BLaER1 treated with 17β-estradiol and CSF1 and Interleukin-3, amounts not matched to agents 10 nM and 100 nM (cell line): ENCODE measurements around the gene CD52.

ENCODE experiments used
- H3K27ac ChIP-seq, 11 experiments: shearing (Covaris generic); formaldehyde crosslinking; 2 replicates each; pipeline ENCODE4 v1.8.1; 2022
- H3K27me3 ChIP-seq, 11 experiments: shearing (Covaris generic); formaldehyde crosslinking; 2 replicates each; pipeline ENCODE4 v1.8.1; 2022
- H3K36me3 ChIP-seq, 11 experiments: shearing (Covaris generic); formaldehyde crosslinking; 2 replicates each; pipeline ENCODE4 v1.8.1; 2022
- H3K4me1 ChIP-seq, 10 experiments: shearing (Covaris generic); formaldehyde crosslinking; 2 replicates each; pipeline ENCODE4 v1.8.1; 2022
- H3K4me2 ChIP-seq, 11 experiments: shearing (Covaris generic); formaldehyde crosslinking; 2 replicates each; pipeline ENCODE4 v1.8.1; 2022
- H3K4me3 ChIP-seq, 10 experiments: shearing (Covaris generic); formaldehyde crosslinking; 2 replicates each; pipeline ENCODE4 v1.8.1; 2022
- H3K9ac ChIP-seq, 11 experiments: shearing (Covaris generic); formaldehyde crosslinking; 2 replicates each; pipeline ENCODE4 v1.8.1; 2022
- H3K9me3 ChIP-seq, 11 experiments: shearing (Covaris generic); formaldehyde crosslinking; replicated peaks in 1 of 11; 2 replicates each; pipeline ENCODE4 v1.8.1; 2022
- H4K20me1 ChIP-seq, 11 experiments: shearing (Covaris generic); formaldehyde crosslinking; 2 replicates each; pipeline ENCODE4 v1.8.1; 2022
- Cebpa-rat ChIP-seq, 11 experiments: shearing (Covaris generic); IDR thresholded peaks; 2 replicates each; pipeline ENCODE4 v1.8.1; 2022

The CD52 gene

GRCh38 chr1:26293911-26294463 is 23.8 kb upstream of the CD52 start:
- Histone ChIP-seq H3K36me3 (peaks cover 0 to 44% (median 23%) of the 10 kb centered on the region in 11 experiments; a peak in 13 of 22 replicates), H3K9ac (no peak overlapping the region), H3K9me3 (no peaks in the 10 kb centered on the region), H3K4me3 (no peak overlapping the region), H3K27ac (peak overlapping the region in 5 of 11 experiments; percentile 8 to 59 (median 33); a peak in 6 of 22 replicates), H3K4me1 (peaks cover 54 to 76% (median 64%) of the 10 kb centered on the region in 10 experiments), H3K27me3 (no peaks in the 10 kb centered on the region), H4K20me1 (no peaks in the 10 kb centered on the region), H3K4me2 (no peak overlapping the region)
- no peak for TF ChIP-seq Cebpa-rat (IDR thresholded peaks at IDR 0.05)

GRCh38 chr1:26295194-26296138 is 22.3 kb upstream of the CD52 start:
- H3K27ac ChIP-seq, result peak overlapping the region in 6 of 11 experiments; percentile 3 to 59 (median 36); a peak in 7 of 22 replicates
- no peaks in the 10 kb centered on the region for H3K27me3 ChIP-seq
- H3K9me3 ChIP-seq, result no peaks in the 10 kb centered on the region
- peak overlapping the region in 1 of 11 experiments; percentile 33; a peak in 1 of 22 replicates for H3K9ac ChIP-seq
- H3K36me3 ChIP-seq, result peaks cover 0 to 45% (median 23%) of the 10 kb centered on the region in 11 experiments; a peak in 13 of 22 replicates
- TF ChIP-seq Cebpa-rat (IDR thresholded peaks at IDR 0.05), result no peak
- H3K4me1 ChIP-seq, result peaks cover 48 to 76% (median 64%) of the 10 kb centered on the region in 10 experiments
- no peak overlapping the region for H3K4me3 ChIP-seq
- H4K20me1 ChIP-seq, result no peaks in the 10 kb centered on the region
- H3K4me2 ChIP-seq, result no peak overlapping the region

- Histone ChIP-seq H4K20me1 (no peaks in the 10 kb centered on the region), H3K4me2 (no peak overlapping the region), H3K4me3 (no peak overlapping the region), H3K27ac (peak overlapping the region in 8 of 11 experiments; percentile 3 to 59 (median 22); a peak in 9 of 22 replicates), H3K27me3 (no peaks in the 10 kb centered on the region), H3K4me1 (peaks cover 37 to 72% (median 62%) of the 10 kb centered on the region in 10 experiments), H3K9ac (peak overlapping the region in 3 of 11 experiments; percentile 13 to 33 (median 30); a peak in 3 of 22 replicates), H3K9me3 (no peaks in the 10 kb centered on the region), H3K36me3 (peaks cover 0 to 55% (median 23%) of the 10 kb centered on the region in 11 experiments; a peak in 13 of 22 replicates)
- no peak for TF ChIP-seq Cebpa-rat (IDR thresholded peaks at IDR 0.05)
These were observed 21.3 kb upstream of the CD52 start for GRCh38 chr1:26296340-26297056.

- H3K27me3 ChIP-seq, result no peaks in the 10 kb centered on the region
These were observed 20.5 kb upstream of the CD52 start for GRCh38 chr1:26297057-26297790.

GRCh38 chr1:26297791-26298124 is 20.0 kb upstream of the CD52 start:
- no peaks in the 10 kb centered on the region for H4K20me1 ChIP-seq
- H3K4me2 ChIP-seq, result peak overlapping the region; percentile 37 to 58 (median 50); a peak in 18 of 22 replicates
- peak overlapping the region in 7 of 11 experiments; percentile 7 to 59 (median 40); a peak in 9 of 22 replicates for H3K27ac ChIP-seq
- no peak overlapping the region for H3K4me3 ChIP-seq
- no peak for TF ChIP-seq Cebpa-rat (IDR thresholded peaks at IDR 0.05)
- H3K27me3 ChIP-seq, result no peaks in the 10 kb centered on the region
- no peaks in the 10 kb centered on the region for H3K9me3 ChIP-seq
- 0 out of 22 replicates have a peak overlapping the region, but pooled peaks of 1 of the 11 experiments have one; percentile 14 for H3K9ac ChIP-seq
- peaks cover 30 to 72% (median 59%) of the 10 kb centered on the region in 10 experiments for H3K4me1 ChIP-seq
- H3K36me3 ChIP-seq, result peaks cover 0 to 60% (median 23%) of the 10 kb centered on the region in 11 experiments; a peak in 13 of 22 replicates

More at GRCh38 chr1:26297057-26297790, 20.5 kb upstream of the CD52 start:
- peak overlapping the region in 3 of 11 experiments; percentile 13 to 30 (median 14); a peak in 3 of 22 replicates for H3K9ac ChIP-seq
- no peaks in the 10 kb centered on the region for H3K9me3 ChIP-seq
- TF ChIP-seq Cebpa-rat (IDR thresholded peaks at IDR 0.05), result no peak
- H3K4me2 ChIP-seq, result peak overlapping the region in 4 of 11 experiments; percentile 37 to 49 (median 40); a peak in 5 of 22 replicates
- H3K27ac ChIP-seq, result peak overlapping the region in 7 of 11 experiments; percentile 7 to 59 (median 40); a peak in 10 of 22 replicates
- peaks cover 30 to 72% (median 59%) of the 10 kb centered on the region in 10 experiments for H3K4me1 ChIP-seq
- no peaks in the 10 kb centered on the region for H4K20me1 ChIP-seq
- H3K36me3 ChIP-seq, result peaks cover 0 to 60% (median 23%) of the 10 kb centered on the region in 11 experiments; a peak in 13 of 22 replicates
- H3K4me3 ChIP-seq, result no peak overlapping the region

GRCh38 chr1:26300578-26301275 is 17.0 kb upstream of the CD52 start:
- Histone ChIP-seq H3K9me3 (no peaks in the 10 kb centered on the region), H3K9ac (peak overlapping the region in 8 of 11 experiments; percentile 7 to 49 (median 34); a peak in 7 of 22 replicates), H3K4me3 (no peak overlapping the region), H3K27ac (peak overlapping the region in 8 of 11 experiments; percentile 27 to 58 (median 43); a peak in 14 of 22 replicates), H3K36me3 (peaks cover 0 to 37% (median 12%) of the 10 kb centered on the region in 11 experiments; a peak in 13 of 22 replicates), H3K4me1 (peaks cover 44 to 91% (median 77%) of the 10 kb centered on the region in 10 experiments), H3K4me2 (peak overlapping the region in 9 of 11 experiments; percentile 14 to 58 (median 37); a peak in 16 of 22 replicates), H3K27me3 (no peaks in the 10 kb centered on the region), H4K20me1 (no peaks in the 10 kb centered on the region)
- no peak for TF ChIP-seq Cebpa-rat (IDR thresholded peaks at IDR 0.05)

- no peaks in the 10 kb centered on the region for H3K9me3 ChIP-seq
- H3K4me2 ChIP-seq, result peak overlapping the region; percentile 2 to 98 (median 37); a peak in 19 of 22 replicates
- no peaks in the 10 kb centered on the region for H4K20me1 ChIP-seq
- peak overlapping the region in 2 of 11 experiments; percentile 2 to 23; a peak in 2 of 22 replicates for H3K9ac ChIP-seq
- peaks cover 0 to 3% (median 0%) of the 10 kb centered on the region in 11 experiments; a peak in 1 of 22 replicates for H3K27me3 ChIP-seq
- H3K4me1 ChIP-seq, result peaks cover 60 to 97% (median 91%) of the 10 kb centered on the region in 10 experiments
- H3K27ac ChIP-seq, result peak overlapping the region in 7 of 11 experiments; percentile 2 to 90 (median 35); a peak in 9 of 22 replicates
- H3K36me3 ChIP-seq, result peaks cover 0 to 16% (median 0%) of the 10 kb centered on the region in 11 experiments; a peak in 7 of 22 replicates
- no peak overlapping the region for H3K4me3 ChIP-seq
- TF ChIP-seq Cebpa-rat (IDR thresholded peaks at IDR 0.05), result no peak
These were observed 14.9 kb upstream of the CD52 start for GRCh38 chr1:26302733-26303405.
